Right lobe of liver (tissue), 4 donors: ENCODE results near the gene TMEM176A.

ENCODE experiments used
- POLR2A ChIP-seq: fragments of 450-650 bp; IDR thresholded peaks from one replicate; pipeline ENCODE4 v1.6.1; 2017; ENCODE audit warnings: antibody characterized with exemption, mild to moderate bottlenecking
- TF ChIP-seq, protein P1 (sequence below), 4 donors: fragments of 200-600 bp in 3 of 4; fragments of 450-650 bp in 1 of 4; IDR thresholded peaks; one replicate each; pipeline versions ENCODE4 v1.5.1 to v1.8.0; 2016 to 2022; ENCODE audit warnings: antibody characterized with exemption in 4 of 4, mild to moderate bottlenecking in 2 of 4
- donor health status: DM: no; HTN: no; CAD: no.
- donor health status: DM: no; HTN: no; CAD: no.
- donor health status: DM: no; HTN: yes; CAD: no.

- TF ChIP-seq, protein P1, sequence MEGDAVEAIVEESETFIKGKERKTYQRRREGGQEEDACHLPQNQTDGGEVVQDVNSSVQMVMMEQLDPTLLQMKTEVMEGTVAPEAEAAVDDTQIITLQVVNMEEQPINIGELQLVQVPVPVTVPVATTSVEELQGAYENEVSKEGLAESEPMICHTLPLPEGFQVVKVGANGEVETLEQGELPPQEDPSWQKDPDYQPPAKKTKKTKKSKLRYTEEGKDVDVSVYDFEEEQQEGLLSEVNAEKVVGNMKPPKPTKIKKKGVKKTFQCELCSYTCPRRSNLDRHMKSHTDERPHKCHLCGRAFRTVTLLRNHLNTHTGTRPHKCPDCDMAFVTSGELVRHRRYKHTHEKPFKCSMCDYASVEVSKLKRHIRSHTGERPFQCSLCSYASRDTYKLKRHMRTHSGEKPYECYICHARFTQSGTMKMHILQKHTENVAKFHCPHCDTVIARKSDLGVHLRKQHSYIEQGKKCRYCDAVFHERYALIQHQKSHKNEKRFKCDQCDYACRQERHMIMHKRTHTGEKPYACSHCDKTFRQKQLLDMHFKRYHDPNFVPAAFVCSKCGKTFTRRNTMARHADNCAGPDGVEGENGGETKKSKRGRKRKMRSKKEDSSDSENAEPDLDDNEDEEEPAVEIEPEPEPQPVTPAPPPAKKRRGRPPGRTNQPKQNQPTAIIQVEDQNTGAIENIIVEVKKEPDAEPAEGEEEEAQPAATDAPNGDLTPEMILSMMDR (IDR thresholded peaks at IDR 0.05) = no peak
- no peak for TF ChIP-seq POLR2A
Measured at GRCh38 chr7:150818971-150819370, 18.4 kb downstream of the TMEM176A start.
